Measurements from ENCODE around the gene DCAF15. TPM values are rescaled to one million over a fixed set of nuclear protein-coding genes. Genes with fewer than 3 reads are reported as not detected.

The DCAF15 gene
- polyA plus RNA-seq, 4 donors: 27.8 to 47.9 (median 40.1) TPM

GRCh38 chr19:14006766-14007562 lies 54.7 kb downstream of the DCAF15 start:
- peak in 1 of 4 donors; percentile 87 for DNase-seq (ENCODE audit: low read depth in 4 of 4, low spot score in 2 of 4)

Other genes with a start within 250 kb of the DCAF15 start
- 10 to 100 TPM; 19.5 to 46.4 (median 30.7) TPM for gene MRI1, start 188.0 kb upstream of the DCAF15 start, polyA plus RNA-seq (ENCODE audit: insufficient read length in 4 of 4)
- 100 to 1,000 TPM in 3 of 4 donors, 10 to 100 TPM in 1; 97.5 to 149 (median 126) TPM for gene C19orf53, start 178.1 kb upstream of the DCAF15 start, polyA plus RNA-seq (ENCODE audit: insufficient read length in 4 of 4)
- gene ZSWIM4, start 157.1 kb upstream of the DCAF15 start, polyA plus RNA-seq (ENCODE audit: insufficient read length in 4 of 4): 10 to 100 TPM in 2 of 4 donors, 1 to 10 TPM in 2; 5.1 to 13.6 (median 9.8) TPM
- gene NANOS3, start 75.4 kb upstream of the DCAF15 start, polyA plus RNA-seq (ENCODE audit: insufficient read length in 4 of 4): 1 to 10 TPM; 1.1 to 2.8 (median 1.6) TPM
- gene BRME1, start 46.4 kb upstream of the DCAF15 start, polyA plus RNA-seq (ENCODE audit: insufficient read length in 4 of 4): 1 to 10 TPM; 4.1 to 9.6 (median 6.0) TPM
- 10 to 100 TPM; 19.3 to 45.6 (median 33.4) TPM for gene CC2D1A, start 46.3 kb upstream of the DCAF15 start, polyA plus RNA-seq (ENCODE audit: insufficient read length in 4 of 4)
- 1 to 10 TPM in 3 of 4 donors, under 1 TPM in 1; 0.93 to 1.8 (median 1.3) TPM for gene PODNL1, start 14.1 kb upstream of the DCAF15 start, polyA plus RNA-seq (ENCODE audit: insufficient read length in 4 of 4)
- 10 to 100 TPM in 3 of 4 donors, 1 to 10 TPM in 1; 9.0 to 18.5 (median 15.2) TPM for gene RFX1, start 53.8 kb downstream of the DCAF15 start, polyA plus RNA-seq (ENCODE audit: insufficient read length in 4 of 4)
- not detected for gene RLN3, start 75.6 kb downstream of the DCAF15 start, polyA plus RNA-seq (ENCODE audit: insufficient read length in 4 of 4)
- 1 to 10 TPM; 5.7 to 8.4 (median 7.8) TPM for gene IL27RA, start 79.3 kb downstream of the DCAF15 start, polyA plus RNA-seq (ENCODE audit: insufficient read length in 4 of 4)
- 10 to 100 TPM; 18.7 to 36.9 (median 26.6) TPM for gene PALM3, start 109.6 kb downstream of the DCAF15 start, polyA plus RNA-seq (ENCODE audit: insufficient read length in 4 of 4)
- gene MISP3, start 120.3 kb downstream of the DCAF15 start, polyA plus RNA-seq (ENCODE audit: insufficient read length in 4 of 4): 10 to 100 TPM in 1 of 4 donors, 1 to 10 TPM in 3; 6.2 to 10.1 (median 8.0) TPM
- under 1 TPM in 2 of 4 donors, not detected in 2; 0.10 to 0.16 TPM for gene C19orf67, start 133.3 kb downstream of the DCAF15 start, polyA plus RNA-seq (ENCODE audit: insufficient read length in 4 of 4)
- 10 to 100 TPM; 33.4 to 63.7 (median 53.0) TPM for gene SAMD1, start 138.2 kb downstream of the DCAF15 start, polyA plus RNA-seq (ENCODE audit: insufficient read length in 4 of 4)
- gene PRKACA, start 165.3 kb downstream of the DCAF15 start, polyA plus RNA-seq (ENCODE audit: insufficient read length in 4 of 4): 100 to 1,000 TPM in 1 of 4 donors, 10 to 100 TPM in 3; 91.0 to 107 (median 93.6) TPM
- 10 to 100 TPM; 17.2 to 23.8 (median 19.5) TPM for gene ASF1B, start 184.1 kb downstream of the DCAF15 start, polyA plus RNA-seq (ENCODE audit: insufficient read length in 4 of 4)